ENCODE data around the gene METRN. TPM values are rescaled to one million over a fixed set of nuclear protein-coding genes. Genes with fewer than 3 reads are reported as not detected.

The METRN gene
- total RNA-seq, 3 donors from 2014 or later: 23.8 to 34.7 (median 28.2) TPM

DNA sequence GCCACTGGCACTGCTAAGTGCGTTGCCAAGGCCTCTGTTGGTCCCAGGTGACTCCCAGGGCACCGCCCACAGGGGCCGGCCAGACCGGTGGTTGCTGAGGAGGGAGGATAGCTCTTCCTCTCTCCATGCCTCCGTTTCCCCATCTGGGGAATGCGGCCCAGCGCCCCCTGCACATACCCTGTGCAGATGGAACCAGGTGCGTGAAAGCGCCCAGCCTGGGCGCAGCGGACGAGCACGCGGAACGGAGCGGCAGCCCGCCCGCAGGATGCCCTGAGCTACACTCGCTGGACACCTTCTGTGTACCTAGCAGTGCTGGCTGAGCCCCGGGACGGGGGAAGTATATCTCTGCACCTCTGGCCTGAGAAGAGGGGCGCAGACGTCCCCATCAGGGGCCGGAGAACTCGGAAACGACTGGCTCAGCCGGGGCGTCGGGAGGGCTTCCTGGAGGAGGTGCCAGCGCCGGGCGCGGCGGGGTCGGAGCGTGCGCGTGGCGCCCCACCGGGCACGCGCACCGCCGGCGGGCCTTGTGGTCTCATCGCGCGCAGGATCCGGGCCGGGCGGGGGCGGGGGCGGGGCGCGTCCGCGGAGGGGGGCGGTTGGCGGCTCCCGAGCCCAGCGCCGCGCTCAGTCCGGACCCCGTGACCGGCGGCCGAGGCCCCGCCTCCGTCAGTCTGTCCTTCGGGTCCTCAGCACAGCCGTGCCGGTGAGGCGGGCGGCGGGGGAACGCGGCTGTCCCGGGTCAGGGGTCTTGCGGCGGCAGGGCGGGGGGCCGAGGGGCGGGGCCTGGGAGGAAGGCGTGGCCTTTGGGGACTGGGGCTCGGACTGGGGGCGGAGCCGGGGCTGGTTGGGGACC is 11.7 kb downstream of the METRN start, which contains the start of the genes CCDC78 and HAGHL:
Gene CCDC78 (minus strand): TSS at position 6 of the 853 bp plus-strand sequence. CDS start 76 bp downstream, outside the sequence.
Gene HAGHL (plus strand): TSS at position 669 of the 853 bp plus-strand sequence. CDS start 404 bp downstream, outside the sequence.
- peak; percentile 18 to 23 for ATAC-seq
- peaks cover 10% of the 10 kb centered on the region for H3K4me1 Mint-ChIP-seq (ENCODE audit: low read depth)
- H3K27me3 Mint-ChIP-seq (ENCODE audit: low read depth): no peaks in the 10 kb centered on the region
- H3K36me3 Mint-ChIP-seq (ENCODE audit: insufficient read depth): no peaks in the 10 kb centered on the region
- H3K9me3 Mint-ChIP-seq: no peaks in the 10 kb centered on the region
- H3K4me3 Mint-ChIP-seq: peak within 1 kb of the TSS; percentile 72
- DNase-seq: peak; percentile 47

DNA sequence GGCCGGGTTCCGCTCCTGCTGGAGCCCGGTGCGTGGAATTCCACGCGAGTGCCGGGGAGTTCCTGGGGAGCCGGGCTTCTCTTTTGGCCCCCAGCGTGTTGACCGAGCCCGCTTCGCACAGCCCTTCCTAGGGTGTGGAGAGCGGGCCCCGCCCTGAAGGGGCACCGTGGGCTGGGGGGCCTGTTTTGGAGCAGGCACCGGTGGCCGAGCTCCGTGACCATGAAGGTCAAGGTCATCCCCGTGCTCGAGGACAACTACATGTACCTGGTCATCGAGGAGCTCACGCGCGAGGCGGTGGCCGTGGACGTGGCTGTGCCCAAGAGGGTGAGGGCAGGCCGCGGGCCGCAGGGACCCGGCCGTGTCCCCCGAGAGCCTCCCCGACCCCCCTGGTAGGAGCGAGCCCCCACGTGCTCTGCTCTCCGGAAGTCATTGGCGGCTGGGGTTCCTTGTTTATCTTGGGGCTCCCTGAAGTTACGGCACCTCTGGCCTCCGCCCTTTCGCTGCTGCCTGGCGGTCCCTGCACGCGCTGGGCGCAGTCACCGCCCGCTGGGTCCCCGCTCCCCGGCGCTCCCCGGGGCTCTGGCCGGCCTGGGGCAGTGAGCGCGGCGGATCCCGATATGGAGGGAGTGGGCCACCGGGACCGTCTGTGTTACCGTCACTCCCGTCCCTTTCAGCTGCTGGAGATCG is 12.5 kb downstream of the METRN start:
- H3K4me3 Mint-ChIP-seq: peak overlapping the region; percentile 29
- H3K9me3 Mint-ChIP-seq: no peaks in the 10 kb centered on the region
- no peaks in the 10 kb centered on the region for H3K36me3 Mint-ChIP-seq (ENCODE audit: insufficient read depth)
- no peak for DNase-seq
- ATAC-seq: peak; percentile 18 to 32
- H3K4me1 Mint-ChIP-seq (ENCODE audit: low read depth): peaks cover 8% of the 10 kb centered on the region
- no peaks in the 10 kb centered on the region for H3K27me3 Mint-ChIP-seq (ENCODE audit: low read depth)

DNA sequence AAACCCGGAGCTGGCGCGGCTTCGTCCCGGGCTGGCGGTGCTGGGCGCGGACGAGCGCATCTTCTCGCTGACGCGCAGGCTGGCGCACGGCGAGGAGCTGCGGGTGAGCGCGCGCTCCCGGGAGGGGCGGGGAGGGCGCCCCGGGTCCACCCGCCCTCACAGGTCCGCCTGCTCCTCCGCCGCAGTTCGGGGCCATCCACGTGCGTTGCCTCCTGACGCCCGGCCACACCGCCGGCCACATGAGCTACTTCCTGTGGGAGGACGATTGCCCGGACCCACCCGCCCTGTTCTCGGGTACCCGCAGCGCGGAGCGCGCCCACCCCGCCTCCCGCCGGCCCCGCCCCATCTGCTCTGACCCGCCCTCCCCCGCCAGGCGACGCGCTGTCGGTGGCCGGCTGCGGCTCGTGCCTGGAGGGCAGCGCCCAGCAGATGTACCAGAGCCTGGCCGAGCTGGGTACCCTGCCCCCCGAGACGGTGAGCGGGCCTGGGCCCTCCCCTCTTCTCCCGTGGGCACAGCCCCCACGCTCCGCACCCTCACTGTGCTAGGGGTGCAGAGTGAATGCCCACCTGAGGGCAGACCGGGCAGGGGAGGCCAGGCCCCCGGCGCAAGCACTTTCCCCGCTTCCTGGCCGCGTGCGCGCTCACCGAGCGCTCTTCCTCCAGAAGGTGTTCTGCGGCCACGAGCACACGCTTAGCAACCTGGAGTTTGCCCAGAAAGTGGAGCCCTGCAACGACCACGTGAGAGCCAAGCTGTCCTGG is 13.4 kb downstream of the METRN start:
- ATAC-seq: peak; percentile 62
- no peaks in the 10 kb centered on the region for H3K27me3 Mint-ChIP-seq (ENCODE audit: low read depth)

DNA sequence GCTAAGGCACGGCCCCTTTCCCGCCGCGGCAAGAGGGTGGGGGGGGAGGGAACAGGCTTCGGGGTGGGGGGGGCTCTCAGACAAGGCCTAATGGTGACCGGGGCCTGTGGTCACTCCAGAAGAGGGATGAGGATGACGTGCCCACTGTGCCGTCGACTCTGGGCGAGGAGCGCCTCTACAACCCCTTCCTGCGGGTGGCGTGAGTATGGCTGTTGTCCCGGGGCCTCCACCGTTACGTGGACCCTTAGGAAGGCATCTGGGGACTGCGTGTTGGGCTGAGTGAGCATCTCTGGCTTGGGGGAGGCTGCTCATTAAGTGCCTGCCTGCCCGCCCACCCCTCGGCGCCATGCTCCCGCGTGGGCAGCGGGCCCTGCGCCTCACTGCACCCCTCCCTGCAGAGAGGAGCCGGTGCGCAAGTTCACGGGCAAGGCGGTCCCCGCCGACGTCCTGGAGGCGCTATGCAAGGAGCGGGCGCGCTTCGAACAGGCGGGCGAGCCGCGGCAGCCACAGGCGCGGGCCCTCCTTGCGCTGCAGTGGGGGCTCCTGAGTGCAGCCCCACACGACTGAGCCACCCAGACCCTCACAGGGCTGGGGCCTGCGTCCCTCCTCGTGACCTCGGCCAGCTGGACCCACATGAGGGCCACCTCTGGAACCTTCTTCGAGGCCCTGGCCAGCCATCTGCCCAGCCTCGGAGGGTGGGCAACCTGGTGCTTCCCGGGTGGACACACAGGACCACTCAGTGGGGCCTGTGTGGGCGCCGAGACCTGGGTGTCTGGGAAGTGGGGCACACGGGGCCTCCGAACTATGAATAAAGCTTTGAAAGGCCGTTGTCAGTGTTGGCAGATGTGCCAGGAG is 14.2 kb downstream of the METRN start:
- ATAC-seq: no peak
- peaks cover 1% of the 10 kb centered on the region for H3K36me3 Mint-ChIP-seq (ENCODE audit: insufficient read depth)
- no peaks in the 10 kb centered on the region for H3K27me3 Mint-ChIP-seq (ENCODE audit: low read depth)
- H3K4me1 Mint-ChIP-seq (ENCODE audit: low read depth): peaks cover 3% of the 10 kb centered on the region
- DNase-seq: no peak
- no peak overlapping the region for H3K4me3 Mint-ChIP-seq
- no peaks in the 10 kb centered on the region for H3K9me3 Mint-ChIP-seq

More for the DNA sequence above, 13.4 kb downstream of the METRN start:
- DNase-seq: peak; percentile 47
- Mint-ChIP-seq H3K36me3 (ENCODE audit: insufficient read depth) (peaks cover 1% of the 10 kb centered on the region), H3K4me1 (ENCODE audit: low read depth) (peaks cover 3% of the 10 kb centered on the region), H3K4me3 (peak overlapping the region; percentile 42), H3K9me3 (no peaks in the 10 kb centered on the region)

DNA sequence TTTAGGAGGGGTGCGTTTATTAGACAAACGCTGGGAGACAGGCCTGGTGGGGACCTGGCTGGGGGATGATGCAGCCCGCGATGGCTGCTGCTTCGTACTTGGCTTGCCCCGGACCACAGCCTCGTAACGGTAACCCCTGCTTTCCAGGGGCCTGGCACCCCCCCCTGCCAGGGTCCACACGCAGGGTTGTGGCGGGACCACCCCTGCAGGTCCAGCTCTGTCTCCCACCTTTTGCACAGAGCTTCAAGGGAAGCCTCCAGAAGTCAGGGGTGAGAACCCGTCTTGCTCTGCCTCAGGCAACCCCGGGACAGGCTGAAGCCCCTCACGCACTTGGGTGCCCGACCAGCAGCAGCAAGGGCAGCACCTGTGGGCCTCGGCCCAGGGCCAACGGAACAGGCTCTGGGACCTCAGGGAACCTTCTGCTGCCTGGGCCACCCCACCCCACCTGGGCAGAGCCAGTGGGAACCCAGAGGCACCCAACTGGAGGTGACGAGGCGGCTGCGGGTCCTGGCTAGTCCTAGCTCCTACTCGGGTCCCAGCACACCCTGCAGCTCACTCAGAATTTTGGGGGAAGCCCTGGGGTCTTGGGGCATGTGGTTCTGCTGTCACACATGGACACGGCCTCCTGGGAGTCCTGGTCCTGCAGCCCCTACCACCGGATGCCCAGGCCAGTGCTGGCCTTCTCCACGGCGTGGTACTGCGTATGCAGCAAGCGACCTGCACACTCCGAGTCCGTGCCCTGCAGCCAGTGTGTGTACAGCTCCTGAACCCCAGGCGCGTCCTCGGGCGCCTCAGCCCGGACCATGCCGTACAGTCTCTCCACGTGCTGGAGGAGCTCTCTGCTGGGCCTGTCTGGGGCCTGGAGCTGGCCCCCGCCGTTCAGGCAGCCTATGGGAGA is 15.1 kb downstream of the METRN start:
- no peaks in the 10 kb centered on the region for H3K27me3 Mint-ChIP-seq (ENCODE audit: low read depth)
- H3K9me3 Mint-ChIP-seq: no peaks in the 10 kb centered on the region
- no peak for ATAC-seq
- H3K4me1 Mint-ChIP-seq (ENCODE audit: low read depth): peaks cover 3% of the 10 kb centered on the region
- H3K36me3 Mint-ChIP-seq (ENCODE audit: insufficient read depth): peaks cover 1% of the 10 kb centered on the region
- no peak for DNase-seq
- no peak overlapping the region for H3K4me3 Mint-ChIP-seq

DNA sequence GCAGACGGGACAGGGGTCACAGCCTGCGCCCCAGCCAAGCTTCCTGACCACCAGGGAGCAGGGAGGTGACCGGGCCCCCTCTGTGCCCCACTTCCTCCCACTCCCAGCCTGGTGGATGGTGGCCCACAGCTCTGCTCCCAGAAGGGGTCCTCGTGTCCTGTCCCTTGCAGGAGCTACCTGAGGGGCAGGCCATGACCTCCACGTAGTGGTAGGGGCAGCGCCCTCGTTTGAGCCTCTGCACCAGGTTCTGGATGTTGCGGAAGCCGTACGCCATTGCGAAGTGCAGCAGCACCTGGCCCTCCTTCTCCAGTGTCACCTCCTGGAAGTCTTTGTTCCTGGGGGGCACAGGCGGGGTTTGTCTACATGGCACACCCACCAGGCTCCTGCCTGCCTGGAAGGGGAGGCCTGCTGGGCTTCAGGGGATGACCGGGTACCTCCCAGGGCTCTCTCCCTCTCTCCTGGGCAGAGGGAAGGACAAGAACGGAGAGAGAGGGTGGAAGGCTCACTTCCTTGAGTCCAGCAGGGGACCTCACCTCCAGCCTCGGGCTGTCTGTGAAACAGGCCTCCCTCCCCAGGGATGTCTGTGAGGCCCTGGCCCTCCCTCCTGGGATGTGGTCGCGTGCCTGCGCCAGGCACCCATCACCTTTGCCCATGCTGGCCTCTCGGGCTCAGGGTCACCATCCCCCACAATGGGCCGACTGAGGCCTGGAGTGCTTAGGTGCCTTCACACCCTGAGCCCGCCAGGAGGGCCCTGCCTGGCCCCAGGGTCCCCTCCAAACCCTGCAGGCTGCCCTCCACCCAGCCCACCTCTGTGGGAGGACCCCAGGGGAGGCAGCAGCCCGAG is 16.0 kb downstream of the METRN start:
- H3K27me3 Mint-ChIP-seq (ENCODE audit: low read depth): no peaks in the 10 kb centered on the region
- no peak overlapping the region for H3K4me3 Mint-ChIP-seq
- H3K4me1 Mint-ChIP-seq (ENCODE audit: low read depth): peaks cover 6% of the 10 kb centered on the region
- no peak for DNase-seq
- peaks cover 6% of the 10 kb centered on the region for H3K36me3 Mint-ChIP-seq (ENCODE audit: insufficient read depth)
- ATAC-seq: no peak
- H3K9me3 Mint-ChIP-seq: no peaks in the 10 kb centered on the region

DNA sequence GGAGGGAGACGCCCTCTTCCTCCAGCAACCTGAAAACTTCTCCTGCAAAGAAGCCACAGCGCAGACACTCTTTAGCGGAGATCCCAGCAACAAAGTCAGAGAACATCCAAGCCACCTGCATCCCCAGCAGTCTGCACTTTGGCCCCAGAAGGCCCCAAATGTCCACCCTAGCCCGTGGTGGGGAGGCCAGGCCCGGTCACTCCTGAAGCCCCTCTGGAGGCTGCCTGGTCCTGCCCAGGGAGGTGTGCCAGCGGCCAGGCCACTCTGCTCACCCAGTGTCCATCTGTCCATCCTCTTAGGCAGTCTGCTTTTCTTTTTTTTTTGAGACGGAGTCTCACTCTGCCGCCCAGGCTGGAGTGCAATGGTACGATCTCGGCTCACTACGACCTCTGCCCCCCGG is 17.4 kb downstream of the METRN start:
- DNase-seq (no peak), ATAC-seq (no peak)
- Mint-ChIP-seq H3K4me1 (ENCODE audit: low read depth) (peaks cover 5% of the 10 kb centered on the region), H3K27me3 (ENCODE audit: low read depth) (no peaks in the 10 kb centered on the region), H3K4me3 (no peak overlapping the region), H3K36me3 (ENCODE audit: insufficient read depth) (peaks cover 6% of the 10 kb centered on the region), H3K9me3 (no peaks in the 10 kb centered on the region)

DNA sequence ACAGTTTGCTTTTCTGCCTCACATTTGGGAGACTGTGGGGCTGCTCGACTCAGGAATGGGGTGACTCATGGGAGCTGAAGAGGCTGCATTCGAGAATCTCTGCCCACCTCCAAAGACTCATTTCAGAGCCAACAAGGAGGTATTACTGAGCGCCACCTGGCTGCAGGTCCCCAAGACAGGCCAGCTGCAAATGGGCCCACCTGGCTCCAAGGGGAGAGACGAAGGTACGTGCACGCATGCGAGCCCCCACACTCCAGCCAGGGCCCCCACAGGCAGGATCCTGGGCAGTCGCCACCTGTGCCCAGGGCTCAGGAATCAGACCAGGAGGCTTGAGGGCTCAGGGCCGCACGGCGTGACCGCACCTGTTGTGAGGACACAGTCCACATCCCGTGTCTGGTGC is 18.0 kb downstream of the METRN start:
- Mint-ChIP-seq H3K4me3 (no peak overlapping the region), H3K9me3 (no peaks in the 10 kb centered on the region), H3K4me1 (ENCODE audit: low read depth) (peaks cover 5% of the 10 kb centered on the region), H3K36me3 (ENCODE audit: insufficient read depth) (peaks cover 10% of the 10 kb centered on the region), H3K27me3 (ENCODE audit: low read depth) (no peaks in the 10 kb centered on the region)
- DNase-seq: no peak
- ATAC-seq: no peak

DNA sequence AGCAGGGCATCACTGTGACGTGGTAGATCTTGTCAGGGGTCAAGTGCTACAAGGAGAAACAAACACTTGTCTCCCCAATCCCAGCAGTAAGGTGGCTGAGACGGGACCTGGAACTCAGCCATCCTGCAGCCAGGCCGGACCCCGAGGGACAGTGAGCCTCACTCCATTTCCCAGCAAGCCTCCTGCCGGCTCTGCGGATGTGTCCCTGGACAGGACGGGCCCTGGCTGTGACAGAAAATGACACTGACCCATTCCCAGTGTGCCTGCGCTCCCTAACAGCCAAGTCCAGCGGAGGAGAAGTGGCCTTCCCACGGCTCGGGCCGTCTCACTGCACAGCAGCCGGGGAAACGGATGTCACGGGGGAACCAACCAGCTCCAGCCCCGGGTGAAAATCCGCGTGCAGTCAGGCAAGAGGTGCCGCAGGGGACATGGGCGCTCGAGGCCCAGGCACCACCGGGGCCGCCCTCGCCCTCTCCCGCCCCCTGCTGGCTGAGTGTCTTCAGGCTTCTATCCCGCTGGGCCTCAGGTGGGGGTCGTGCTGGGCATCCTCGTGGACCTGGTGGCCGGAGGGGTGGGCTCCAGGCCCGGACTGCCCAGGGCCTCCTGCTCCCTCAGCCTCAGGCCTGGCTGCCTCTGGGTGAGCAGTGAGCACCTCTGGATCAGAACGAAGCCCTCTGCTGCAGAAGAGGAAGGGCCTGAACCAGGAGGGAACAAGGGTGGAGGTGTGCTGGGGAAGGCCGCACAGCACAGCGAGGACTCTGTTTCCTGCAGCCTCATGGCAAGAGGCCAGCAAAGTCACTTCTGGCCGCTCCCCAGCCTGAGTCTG is 18.7 kb downstream of the METRN start:
- H3K4me1 Mint-ChIP-seq (ENCODE audit: low read depth): peaks cover 5% of the 10 kb centered on the region
- H3K4me3 Mint-ChIP-seq: no peak overlapping the region
- H3K36me3 Mint-ChIP-seq (ENCODE audit: insufficient read depth): peaks cover 12% of the 10 kb centered on the region
- ATAC-seq: no peak
- DNase-seq: peak; percentile 37
- H3K27me3 Mint-ChIP-seq (ENCODE audit: low read depth): no peaks in the 10 kb centered on the region
- H3K9me3 Mint-ChIP-seq: no peaks in the 10 kb centered on the region

DNA sequence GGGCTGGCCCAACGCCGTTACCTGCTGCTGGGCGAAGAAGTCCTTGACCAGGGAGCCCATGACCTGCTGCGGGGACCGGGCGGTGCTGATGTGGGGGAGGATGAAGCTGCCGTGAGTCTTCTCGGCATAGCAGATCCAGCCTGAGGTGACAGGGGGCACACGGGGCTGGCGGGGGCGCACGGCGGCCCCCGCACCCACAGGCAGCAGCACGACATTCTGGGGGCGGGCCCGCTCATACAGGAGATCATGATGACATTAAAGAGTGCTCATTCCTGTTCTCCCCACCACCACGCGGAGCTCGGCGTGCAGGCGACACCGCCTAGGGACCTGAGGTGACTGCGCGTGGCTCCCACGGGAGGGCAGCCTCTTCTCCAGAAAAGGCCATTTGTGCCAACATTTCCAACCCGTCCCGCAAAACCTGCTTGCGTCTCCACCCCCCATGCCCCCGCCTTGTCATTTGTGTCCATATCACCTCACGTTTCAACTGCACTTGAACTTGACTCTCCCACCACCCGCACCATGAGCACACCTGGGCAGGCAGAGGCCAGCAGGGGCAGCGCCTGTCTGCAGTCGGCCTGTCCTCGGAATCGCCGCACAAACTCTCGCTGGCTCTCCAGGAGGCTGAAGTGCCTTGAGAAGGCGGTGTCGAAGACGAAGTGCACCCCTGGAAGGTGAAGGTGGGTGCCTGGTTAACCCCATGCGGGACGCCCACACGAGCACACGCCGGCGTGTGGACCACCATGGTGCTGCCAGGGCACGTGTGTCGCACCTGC is 19.5 kb downstream of the METRN start:
- no peak for ATAC-seq
- Mint-ChIP-seq H3K36me3 (ENCODE audit: insufficient read depth) (peaks cover 14% of the 10 kb centered on the region), H3K4me1 (ENCODE audit: low read depth) (peaks cover 10% of the 10 kb centered on the region), H3K27me3 (ENCODE audit: low read depth) (no peaks in the 10 kb centered on the region), H3K4me3 (no peak overlapping the region), H3K9me3 (no peaks in the 10 kb centered on the region)
- DNase-seq: no peak

Measured in activated T-cell treated with anti-CD3 and anti-CD28 coated beads, Interleukin-2, amount 50 U/mL, for 4 hours (primary cell).